HTERT RPE-1 (cell line): ENCODE measurements around the gene RADIL.
"Not testable (repeated sequence)": the region's sequence is repeated elsewhere in the genome, so short reads cannot be mapped to it uniquely, and the experiment has no call there.

Experiments used
- in situ Hi-C: fragments of 300-500 bp; cut with MboI; formaldehyde crosslinking; loops from 4 replicates; pipeline ENCODE4 v1.14.3; 2020; ENCODE audit warnings: low sequenced_read_pairs

The RADIL gene, protein sequence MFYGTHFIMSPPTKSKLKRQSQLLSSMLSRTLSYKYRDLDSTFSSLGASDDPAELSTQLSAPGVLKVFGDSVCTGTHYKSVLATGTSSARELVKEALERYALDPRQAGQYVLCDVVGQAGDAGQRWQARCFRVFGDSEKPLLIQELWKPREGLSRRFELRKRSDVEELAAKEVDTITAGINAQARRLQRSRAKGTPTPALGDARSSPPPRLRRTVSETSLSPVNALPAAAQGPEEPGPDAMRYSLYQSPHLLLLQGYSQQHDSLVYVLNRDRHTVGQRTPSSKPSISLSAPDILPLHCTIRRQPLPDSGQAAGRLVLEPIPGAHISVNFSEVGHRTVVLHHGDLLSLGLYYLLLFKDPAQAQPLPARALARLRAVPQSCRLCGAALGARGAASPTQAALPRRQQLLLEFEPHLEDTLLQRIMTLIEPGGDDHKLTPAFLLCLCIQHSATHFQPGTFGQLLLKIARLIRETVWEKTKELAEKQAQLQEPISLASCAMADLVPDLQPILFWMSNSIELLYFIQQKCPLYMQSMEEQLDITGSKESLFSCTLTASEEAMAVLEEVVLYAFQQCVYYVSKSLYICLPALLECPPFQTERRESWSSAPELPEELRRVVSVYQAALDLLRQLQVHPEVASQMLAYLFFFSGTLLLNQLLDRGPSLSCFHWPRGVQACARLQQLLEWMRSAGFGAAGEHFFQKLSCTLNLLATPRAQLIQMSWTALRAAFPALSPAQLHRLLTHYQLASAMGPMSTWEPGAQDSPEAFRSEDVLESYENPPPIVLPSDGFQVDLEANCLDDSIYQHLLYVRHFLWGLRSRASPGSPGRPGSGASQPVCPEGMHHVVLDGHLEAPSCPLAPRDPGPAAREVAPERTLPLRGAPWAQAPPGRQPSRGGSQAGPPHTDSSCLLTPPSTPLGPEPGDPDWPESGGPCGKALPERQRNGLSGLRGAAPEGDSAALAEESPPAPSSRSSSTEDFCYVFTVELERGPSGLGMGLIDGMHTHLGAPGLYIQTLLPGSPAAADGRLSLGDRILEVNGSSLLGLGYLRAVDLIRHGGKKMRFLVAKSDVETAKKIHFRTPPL

DNA sequence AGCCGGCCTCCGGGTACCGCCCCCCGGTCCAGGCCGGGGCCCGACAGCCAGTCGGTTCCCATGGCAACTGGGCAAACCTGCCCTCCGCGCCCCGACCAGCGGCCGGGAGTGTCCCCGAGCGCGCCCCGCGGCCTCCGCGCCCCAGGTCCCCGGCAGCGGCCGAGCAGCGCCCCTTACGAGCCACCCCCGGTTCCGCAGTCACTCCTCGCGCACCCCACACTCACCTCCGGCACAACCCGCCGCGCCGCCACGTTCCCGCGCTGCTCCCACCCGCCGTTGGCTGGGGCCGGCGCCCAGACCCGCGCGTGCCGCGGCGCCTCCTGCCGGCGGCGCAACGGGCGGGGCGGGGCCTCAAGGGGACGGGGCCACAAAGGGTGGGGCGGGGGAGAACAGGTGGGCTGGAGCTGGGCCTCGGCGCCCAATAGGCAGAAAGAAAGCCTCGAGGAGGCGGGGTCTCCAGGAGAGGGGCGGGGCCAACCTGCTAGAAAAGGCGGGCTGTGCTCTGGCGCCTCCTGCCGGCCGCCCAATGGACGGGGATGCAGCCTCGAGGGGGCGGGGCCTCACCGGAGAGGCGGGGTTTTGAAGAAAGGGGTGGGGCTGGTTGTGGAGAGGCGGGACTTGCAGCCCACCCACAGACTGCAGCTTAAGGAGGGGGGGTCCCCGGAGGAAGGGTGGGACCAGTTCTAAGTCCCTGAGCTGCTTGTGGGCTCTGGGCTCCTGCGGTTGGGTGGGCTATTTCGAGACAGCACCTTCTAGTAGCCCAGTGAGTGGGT, at the start of gene RADIL:
RADIL (minus strand) TSS at position 345 of the 773 bp plus-strand sequence. CDS start 5,577 bp downstream, outside the sequence.
- in situ Hi-C loops = no loop called here

DNA sequence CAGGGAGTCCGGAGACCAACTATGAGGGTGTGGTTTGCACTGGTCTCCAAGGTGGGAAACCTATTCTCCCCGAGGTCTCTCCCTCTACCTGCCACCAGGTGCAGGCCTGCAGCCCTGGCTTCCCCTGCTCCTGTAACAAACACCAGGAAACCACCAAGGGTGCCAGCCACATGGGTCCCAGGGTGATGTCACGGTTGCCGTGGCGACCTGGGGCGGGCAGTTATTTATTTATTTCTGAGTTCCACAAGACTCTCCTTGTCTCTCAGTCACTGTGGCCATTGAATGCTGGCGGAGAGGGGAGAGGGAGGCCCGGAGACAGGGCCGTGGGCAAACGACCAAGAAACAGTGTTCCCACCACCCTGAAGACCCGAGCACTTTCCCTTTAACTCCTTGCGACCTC, 48.4 kb upstream of the RADIL start:
- in situ Hi-C loops = no loop called here

DNA sequence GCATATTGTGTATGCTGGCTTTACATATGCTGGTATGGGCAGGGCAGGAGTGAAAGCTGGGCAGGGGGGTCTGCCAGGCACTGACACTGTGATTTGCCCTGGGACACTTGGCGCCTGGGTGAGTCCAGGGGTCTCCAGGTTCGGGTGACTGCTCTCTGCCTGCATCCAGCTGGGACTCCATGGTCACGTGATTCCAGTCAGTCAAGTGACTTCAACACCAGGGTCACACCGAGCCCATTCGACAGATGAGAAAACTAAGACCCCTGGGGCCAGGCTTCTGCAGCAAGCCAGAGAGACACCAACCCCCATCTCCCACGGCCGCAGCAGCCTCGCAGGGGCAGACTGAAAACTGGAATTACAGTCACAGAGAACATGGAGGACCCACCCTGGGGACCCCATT, 45.5 kb upstream of the RADIL start:
- in situ Hi-C loops = no loop called here

GRCh38 chr7:4928445-4928844, 44.9 kb upstream of the RADIL start:
- in situ Hi-C loops = no loop called here

DNA sequence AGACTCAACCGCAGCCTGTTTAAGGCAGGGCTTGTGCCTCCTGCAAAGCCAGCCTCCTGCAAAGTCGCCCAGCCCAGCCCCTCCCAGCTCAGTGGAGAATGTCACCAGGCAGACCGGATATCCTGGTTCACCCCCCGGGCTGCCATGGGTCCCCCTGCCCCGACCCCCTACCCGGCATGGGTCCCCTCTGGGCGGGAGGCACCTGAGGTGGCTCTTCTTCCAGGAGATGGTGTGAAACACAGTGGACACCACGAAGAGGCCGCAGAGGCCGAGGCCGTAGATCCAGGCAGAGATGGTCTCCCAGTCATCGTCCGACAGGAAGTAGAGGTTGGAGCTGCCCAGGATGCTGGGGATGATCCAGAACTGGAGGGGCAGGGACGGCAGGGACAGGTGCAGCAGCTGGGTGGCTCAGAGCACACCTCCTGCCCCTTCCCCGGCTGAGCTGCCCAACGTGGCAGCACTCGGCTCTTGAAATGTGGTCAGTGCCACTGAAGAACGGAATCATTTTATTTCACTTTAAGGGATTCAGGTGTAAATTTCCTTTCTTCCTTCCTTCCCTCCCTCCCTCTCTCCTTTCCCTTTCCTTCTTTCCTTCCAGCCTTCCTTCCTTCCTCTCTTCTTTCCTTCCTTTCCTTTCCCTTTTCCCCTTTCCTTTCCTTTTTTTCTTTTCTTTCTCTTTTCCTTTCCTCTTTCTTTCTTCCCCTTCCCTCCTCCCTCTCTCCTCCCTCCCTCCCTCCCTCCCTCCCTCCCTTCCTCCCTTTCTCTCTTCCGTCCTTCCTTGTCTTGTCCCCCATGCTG, 36.7 kb upstream of the RADIL start:
- in situ Hi-C loops = no loop called here

DNA sequence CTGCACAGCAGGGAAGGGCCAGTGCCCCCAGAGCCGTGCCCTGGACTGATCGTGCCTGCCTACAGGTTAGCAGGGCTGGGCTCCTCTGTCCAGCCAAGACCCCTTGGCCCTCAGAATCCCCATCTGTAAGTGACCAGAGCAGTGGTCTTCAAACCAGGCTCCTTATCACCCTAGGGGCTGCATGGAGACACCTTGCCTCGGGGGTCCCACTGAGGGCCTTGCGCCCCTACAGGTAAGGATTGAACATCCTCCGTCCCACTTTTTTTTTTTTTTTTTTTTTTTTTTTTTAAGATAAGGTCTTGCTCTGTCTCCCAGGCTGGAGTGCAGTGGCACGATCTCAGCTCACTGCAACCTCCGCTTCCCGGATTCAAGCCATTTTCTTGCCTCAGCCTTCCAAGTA, 32.6 kb upstream of the RADIL start:
- in situ Hi-C loops = no loop called here

- in situ Hi-C loops = no loop called here
These were observed 27.8 kb upstream of the RADIL start for GRCh38 chr7:4911111-4911828.

GRCh38 chr7:4906682-4907081, 23.2 kb upstream of the RADIL start:
- in situ Hi-C loops = no loop called here

GRCh38 chr7:4905171-4905570, 21.7 kb upstream of the RADIL start:
- in situ Hi-C loops = no loop called here

DNA sequence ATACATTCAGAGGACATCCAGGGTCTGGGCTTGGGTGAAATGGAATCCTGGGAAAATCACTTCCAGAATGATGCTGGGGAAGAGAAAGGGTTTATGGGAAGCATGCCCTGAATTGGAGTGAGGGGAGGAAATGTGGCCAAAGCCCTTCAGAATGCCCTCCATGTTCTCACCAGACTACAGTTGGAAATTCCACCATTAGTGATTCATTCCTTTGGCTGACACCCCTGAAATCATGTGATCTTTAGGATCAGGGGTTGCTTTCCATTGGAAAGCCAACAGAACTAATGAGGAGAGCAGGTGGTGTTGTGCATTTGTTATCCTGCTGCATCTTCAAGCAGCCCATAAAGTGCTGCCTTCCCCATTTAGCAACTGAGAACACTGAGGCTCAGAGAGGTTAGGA, 20.8 kb upstream of the RADIL start:
- in situ Hi-C loops = no loop called here

GRCh38 chr7:4895766-4896165, 12.2 kb upstream of the RADIL start:
- in situ Hi-C loops = no loop called here

- in situ Hi-C loops = no loop called here
These were observed 11.0 kb upstream of the RADIL start for GRCh38 chr7:4894482-4894881.

- in situ Hi-C loops = no loop called here
These were observed 10.5 kb upstream of the RADIL start for GRCh38 chr7:4893929-4894475.

GRCh38 chr7:4893188-4893587, 9.7 kb upstream of the RADIL start:
- in situ Hi-C loops = not testable (repeated sequence)

- in situ Hi-C loops = not testable (repeated sequence)
These were observed 8.0 kb upstream of the RADIL start for GRCh38 chr7:4891522-4891921.

GRCh38 chr7:4889682-4890081, 6.2 kb upstream of the RADIL start:
- in situ Hi-C loops = no loop called here

GRCh38 chr7:4888161-4888560, 4.6 kb upstream of the RADIL start:
- in situ Hi-C loops = no loop called here

- in situ Hi-C loops = no loop called here
These were observed 3.2 kb upstream of the RADIL start for GRCh38 chr7:4886671-4887070.

GRCh38 chr7:4885317-4885807, 1.8 kb upstream of the RADIL start:
- in situ Hi-C loops = no loop called here
